Endothelial cell of umbilical vein (primary cell): ENCODE results near the gene SPEN. TPM values are rescaled to one million over a fixed set of nuclear protein-coding genes. Genes with fewer than 3 reads are reported as not detected.

Experiments
- BruUV-seq: library from RNA; stranded (reverse); fragments of 400-500 nt; replicated peaks from 2 replicates; lab custom pipeline; 2021; lab: Mats Ljungman, UMichigan
- CTCF ChIA-PET: fragments of 300-600, 350-600 bp; sonication (Branson Sonifier 250); formaldehyde crosslinking; loops from one replicate; lab custom pipeline; 2021; ENCODE audit warnings: antibody characterized with exemption, inconsistent platforms; lab: Charles Lee
- POLR2A ChIA-PET: fragments of 300-600, 350-600 bp; sonication (Branson Sonifier 250); formaldehyde crosslinking; loops from one replicate; lab custom pipeline; 2021; ENCODE audit warnings: antibody characterized with exemption, inconsistent platforms; lab: Charles Lee
- DNase-seq: peaks from one replicate; pipeline ENCODE4 v3.0.0-alpha.2; 2011; ENCODE audit warnings: low read depth, low spot score
- FAIRE-seq: peaks from 2 replicates; lab custom pipeline; 2011; peaks lifted over from hg19 to GRCh38; lab: Jason Lieb, UNC
- H2AFZ ChIP-seq: 2 replicates; pipeline ENCODE4 v1.6.0; 2012; ENCODE audit warnings: low read depth, low read length, control low read depth, inconsistent platforms
- H3K27ac ChIP-seq: 2 replicates; pipeline ENCODE4 v1.5.1; 2011; ENCODE audit warnings: low read depth, mild to moderate bottlenecking, control low read depth, low read length, moderate library complexity; ENCODE audit not compliant: insufficient read depth
- H3K27me3 ChIP-seq, 2 experiments: 2 replicates each; pipeline versions ENCODE4 v1.6.0 to v1.6.1; 2011; ENCODE audit warnings: low read length in 2 of 2, mixed read lengths in 1 of 2; ENCODE audit not compliant: control insufficient read depth in 2 of 2, insufficient read depth in 2 of 2
- H3K36me3 ChIP-seq, 2 experiments: 2 replicates in 1 of 2; 3 replicates in 1 of 2; pipeline ENCODE4 v1.5.1; 2011; ENCODE audit warnings: low read length in 2 of 2, mild to moderate bottlenecking in 1 of 2, moderate library complexity in 1 of 2; ENCODE audit not compliant: control insufficient read depth in 2 of 2, insufficient read depth in 2 of 2; ENCODE audit errors: extremely low read depth in 1 of 2
- H3K4me1 ChIP-seq: 3 replicates; pipeline ENCODE4 v1.5.1; 2011; ENCODE audit warnings: mild to moderate bottlenecking, low read length; ENCODE audit not compliant: control insufficient read depth, insufficient read depth; ENCODE audit errors: extremely low read depth
- H3K4me2 ChIP-seq: 2 replicates; pipeline ENCODE4 v1.6.1; 2011; ENCODE audit warnings: low read length, control low read depth, mixed read lengths; ENCODE audit not compliant: insufficient read depth
- H3K4me3 ChIP-seq, 3 experiments: fragments of 200-600 bp in 1 of 3; sonication (generic), shearing (Covaris generic) in 1 of 3; replicated peaks in 1 of 3; 2 replicates each; pipeline ENCODE4 v1.5.1; 2011 to 2016; ENCODE audit warnings: control low read depth in 3 of 3, low read length in 3 of 3, mild to moderate bottlenecking in 2 of 3, inconsistent platforms in 1 of 3, low read depth in 1 of 3, moderate library complexity in 1 of 3; ENCODE audit not compliant: insufficient read depth in 1 of 3
- H3K79me2 ChIP-seq: 2 replicates; pipeline ENCODE4 v1.6.0; 2012; ENCODE audit warnings: low read length, inconsistent platforms; ENCODE audit not compliant: control insufficient read depth, insufficient read depth
- H3K9ac ChIP-seq: replicated peaks from 2 replicates; pipeline ENCODE3; 2011; ENCODE audit warnings: low read length, control low read depth; ENCODE audit not compliant: insufficient read depth; ENCODE audit errors: extremely low read depth
- H3K9me1 ChIP-seq: replicated peaks from 3 replicates; pipeline ENCODE4 v1.6.0; 2011; ENCODE audit warnings: mild to moderate bottlenecking, low read length; ENCODE audit not compliant: control insufficient read depth, insufficient read depth; ENCODE audit errors: extremely low read depth
- H3K9me3 ChIP-seq: replicated peaks from 2 replicates; pipeline ENCODE4 v1.5.1; 2012; ENCODE audit warnings: low read length, inconsistent platforms; ENCODE audit not compliant: control insufficient read depth, insufficient read depth
- H4K20me1 ChIP-seq: replicated peaks from 2 replicates; pipeline ENCODE3; 2011; ENCODE audit warnings: mild to moderate bottlenecking, low read length; ENCODE audit not compliant: control insufficient read depth, insufficient read depth; ENCODE audit errors: extremely low read depth
- CTCF ChIP-seq, 2 donors: IDR thresholded peaks; 1 replicate in 1 of 2; 2 replicates in 1 of 2; pipeline ENCODE4 v1.5.1; 2011; ENCODE audit warnings: low read length in 2 of 2, mild to moderate bottlenecking in 2 of 2, moderate library complexity in 2 of 2, control low read depth in 1 of 2, inconsistent platforms in 1 of 2, low read depth in 1 of 2; ENCODE audit not compliant: insufficient read depth in 1 of 2; ENCODE audit errors: extremely low read depth in 1 of 2
- POLR2AphosphoS5 ChIP-seq: IDR thresholded peaks from 2 replicates; pipeline ENCODE4 v1.6.1; 2012; ENCODE audit warnings: low read depth, mild to moderate bottlenecking, control low read depth, low read length, moderate library complexity; ENCODE audit not compliant: insufficient read depth
- dilution Hi-C: fragments of 300-500 bp; cut with MboI; formaldehyde crosslinking; loops from one replicate; pipeline ENCODE4 v1.15.0; 2019; ENCODE audit warnings: low sequenced_read_pairs; ENCODE audit not compliant: extremely low pct_ligation_motif_present
- intact Hi-C: fragments of 100-400 bp; cut with micrococcal nuclease; formaldehyde crosslinking; loops from one replicate; pipeline ENCODE4 v1.10.0; 2022
- polyA plus RNA-seq, 4 experiments: library from polyadenylated mRNA; depleted of rRNA in 3 of 4; stranded (reverse) in 3 of 4; unstranded in 1 of 4; fragments of >200 nt; gene quantifications; 2 replicates each; pipeline versions ENCODE4 v1.2.1 to v1.2.3, GENCODE V29; 2011 to 2012; ENCODE audit warnings: missing spikeins in 1 of 4
- total RNA-seq: library from RNA; stranded (reverse); gene quantifications from 2 replicates; pipeline ENCODE4 v1.2.3, GENCODE V29; 2021

Gene SPEN
- total and polyA plus RNA-seq, 2 donors (not counting 3 experiments of a cell fraction or from before 2014, with no cell fraction given), result 9.3 to 44.4 TPM

GRCh38 chr1:15957221-15958095 lies 110.0 kb downstream of the SPEN start:
- dilution Hi-C loops, result no loop called here
- Histone ChIP-seq H3K9me3 (no peaks in the 10 kb centered on the region), H3K4me3 (no peak overlapping the region), H3K4me1 (peaks cover 49% of the 10 kb centered on the region), H3K4me2 (peak overlapping the region; percentile 55), H3K27me3 (no peaks in the 10 kb centered on the region), H3K9me1 (no peaks in the 10 kb centered on the region), H3K79me2 (peaks cover 56% of the 10 kb centered on the region), H3K27ac (peak overlapping the region; percentile 48), H4K20me1 (no peaks in the 10 kb centered on the region), H3K9ac (no peak overlapping the region), H3K36me3 (no peaks in the 10 kb centered on the region), H2AFZ (no peak overlapping the region)
- FAIRE-seq, result no peak
- intact Hi-C loops, result loop anchor here (1.0 to 2.0 kb wide), 3 partner anchors 9 to 37 kb away; no protein-coding TSS in a partner anchor
- ChIA-PET CTCF (interaction anchor here (0.7 to 4.0 kb wide), 12 partner anchors 9 to 169 kb away, joined by 3 to 18 read pairs (median 8); partner anchors contain the start of gene ZBTB17), POLR2A (no interaction called here)
- BruUV-seq, result no TSS peak
- TF ChIP-seq POLR2AphosphoS5 (no peak), CTCF (IDR thresholded peaks at IDR 0.05; ENCODE audit: extremely low read depth in 1 of 2, insufficient read depth in 1 of 2, low read depth in 1 of 2, low read length in 2 of 2) (peak in 1 of 2 donors; percentile 38)
- DNase-seq, result no peak

GRCh38 chr1:15958111-15958510 lies 110.6 kb downstream of the SPEN start:
- Histone ChIP-seq H3K4me1 (peaks cover 43% of the 10 kb centered on the region), H3K27me3 (no peaks in the 10 kb centered on the region), H4K20me1 (no peaks in the 10 kb centered on the region), H2AFZ (no peak overlapping the region), H3K36me3 (no peaks in the 10 kb centered on the region), H3K4me3 (no peak overlapping the region), H3K9me3 (no peaks in the 10 kb centered on the region), H3K9me1 (no peaks in the 10 kb centered on the region), H3K9ac (peak overlapping the region; percentile 10), H3K4me2 (peak overlapping the region; percentile 55), H3K27ac (peak overlapping the region; percentile 48), H3K79me2 (peaks cover 58% of the 10 kb centered on the region)
- BruUV-seq, result no TSS peak
- dilution Hi-C loops (no loop called here), intact Hi-C loops (loop anchor here (1.0 to 2.0 kb wide), 2 partner anchors 8 to 17 kb away; no protein-coding TSS in a partner anchor)
- peak; percentile 70 for DNase-seq
- ChIA-PET POLR2A (no interaction called here), CTCF (interaction anchor here (0.7 to 4.0 kb wide), 12 partner anchors 9 to 170 kb away, joined by 3 to 18 read pairs (median 8); partner anchors contain the start of gene ZBTB17)
- TF ChIP-seq CTCF (IDR thresholded peaks at IDR 0.05; ENCODE audit: extremely low read depth in 1 of 2, insufficient read depth in 1 of 2, low read depth in 1 of 2, low read length in 2 of 2), result no peak
- peak; percentile 90 for FAIRE-seq
